ENCODE data around the gene C14orf119. TPM values are rescaled to one million over a fixed set of nuclear protein-coding genes. Genes with fewer than 3 reads are reported as not detected.

C14orf119 gene
- polyA plus RNA-seq, 3 donors: 17.5 to 110 (median 106) TPM

DNA sequence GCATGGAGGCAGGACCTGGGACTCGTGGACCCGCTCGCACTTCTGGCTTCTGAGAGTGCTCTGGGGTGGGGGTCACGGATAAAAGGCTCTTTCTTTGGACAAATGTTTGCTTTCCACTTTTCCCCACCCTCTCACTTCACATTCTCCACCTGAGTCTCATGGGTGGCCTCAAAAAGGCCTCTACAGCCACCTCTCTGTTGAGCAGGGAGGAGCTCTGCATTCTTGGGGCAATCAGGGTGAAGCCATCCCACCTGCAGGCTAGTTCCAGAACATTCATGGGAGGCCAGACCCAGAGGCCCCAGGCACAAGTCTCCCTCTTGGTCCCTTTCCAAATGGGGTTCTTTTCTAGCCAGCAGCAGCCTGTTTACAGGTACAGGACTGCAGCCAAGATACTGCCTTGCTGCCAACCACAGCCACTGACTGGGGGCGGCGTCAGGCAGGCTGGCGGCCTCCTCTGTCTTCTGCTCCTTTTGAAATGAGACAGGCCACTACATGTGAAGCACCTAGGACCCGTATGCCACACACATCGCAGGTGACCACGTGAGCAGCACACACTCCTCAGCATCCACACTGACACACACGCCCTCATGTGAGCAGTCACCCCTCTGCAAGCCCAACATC is 42.0 kb downstream of the C14orf119 start:
- Histone ChIP-seq H3K4me3 (replicated peaks in 1 of 3; ENCODE audit: low read depth in 2 of 3, low read length in 3 of 3) (no peak overlapping the region), H3K27me3 (ENCODE audit: control insufficient read depth in 2 of 2, insufficient read depth in 2 of 2, low read length in 2 of 2) (no peaks in the 10 kb centered on the region), H3K79me2 (ENCODE audit: insufficient read depth, low read length) (no peaks in the 10 kb centered on the region), H3K27ac (ENCODE audit: low read depth in 1 of 2, low read length in 2 of 2) (no peak overlapping the region), H4K20me1 (ENCODE audit: insufficient read depth, low read length) (no peaks in the 10 kb centered on the region), H3K4me2 (replicated peaks; ENCODE audit: extremely low read depth, low read length, poor library complexity, severe bottlenecking) (no peak overlapping the region), H3K9me3 (replicated peaks in 1 of 2; ENCODE audit: control insufficient read depth in 1 of 2, insufficient read depth in 1 of 2, low read length in 2 of 2) (no peaks in the 10 kb centered on the region), H3K36me3 (replicated peaks in 1 of 2; ENCODE audit: control insufficient read depth in 1 of 2, insufficient read depth in 2 of 2, low read length in 2 of 2) (no peaks in the 10 kb centered on the region), H2AFZ (ENCODE audit: insufficient read depth, low read depth, low read length, poor library complexity, severe bottlenecking) (no peak overlapping the region), H3K4me1 (ENCODE audit: control insufficient read depth in 1 of 2, insufficient read depth in 2 of 2, low read length in 2 of 2) (no peaks in the 10 kb centered on the region), H3K9ac (ENCODE audit: insufficient read depth, low read length, poor library complexity, severe bottlenecking) (no peak overlapping the region)
- no peak for DNase-seq
- WGBS (ENCODE audit: insufficient coverage): 90% methylated on average over 7 of the region's 11 CpGs
- Mint-ChIP-seq H3K9me3 (peaks cover 0 to 2% (median 0%) of the 10 kb centered on the region in 7 donors), H3K36me3 (no peaks in the 10 kb centered on the region), H3K27ac (no peak overlapping the region), H3K4me3 (no peak overlapping the region), H3K4me1 (no peaks in the 10 kb centered on the region), H3K27me3 (ENCODE audit: low read depth in 3 of 3) (peaks cover 0 to 1% (median 1%) of the 10 kb centered on the region in 3 donors)
- TF ChIP-seq CTCF (IDR thresholded peaks at IDR 0.05): no peak
- intact Hi-C loops (cut with micrococcal nuclease): no loop called here

DNA sequence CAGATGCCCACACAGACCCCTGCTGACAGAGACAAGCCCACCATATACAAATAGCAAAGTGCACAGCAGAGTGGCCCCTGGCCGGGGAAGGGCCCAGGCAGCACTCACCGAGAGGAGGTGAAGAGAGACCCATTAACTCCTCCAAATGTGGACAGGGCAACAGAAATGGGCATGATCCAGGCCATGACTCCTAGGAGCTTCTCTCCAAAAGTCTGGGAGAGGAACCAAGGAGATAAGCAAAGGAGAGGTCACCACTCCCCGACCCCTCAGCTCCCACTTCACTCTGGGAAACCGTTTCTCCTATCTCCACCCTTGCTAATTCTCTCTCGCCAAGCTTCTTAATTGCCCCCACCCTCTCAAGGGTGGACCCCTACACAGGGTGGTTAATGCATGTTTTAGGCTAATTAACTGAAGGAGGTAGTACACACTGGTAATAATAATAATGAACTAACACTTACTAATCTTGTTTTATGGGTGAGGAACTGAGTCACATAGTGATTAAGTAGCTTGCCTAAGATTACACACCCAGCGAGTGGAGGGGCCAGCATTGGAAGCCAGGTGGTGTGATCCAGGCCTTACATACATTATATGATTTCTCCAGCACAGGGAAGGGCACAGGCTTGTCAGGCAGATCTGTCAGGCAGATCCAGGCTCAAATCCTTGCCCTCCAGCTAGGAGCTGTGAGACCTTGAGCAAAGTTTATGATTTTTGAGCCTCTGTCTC is 42.7 kb downstream of the C14orf119 start:
- Histone ChIP-seq H3K9me3 (replicated peaks in 1 of 2; ENCODE audit: control insufficient read depth in 1 of 2, insufficient read depth in 1 of 2, low read length in 2 of 2) (no peaks in the 10 kb centered on the region), H3K9ac (ENCODE audit: insufficient read depth, low read length, poor library complexity, severe bottlenecking) (no peak overlapping the region), H3K4me1 (ENCODE audit: control insufficient read depth in 1 of 2, insufficient read depth in 2 of 2, low read length in 2 of 2) (no peaks in the 10 kb centered on the region), H3K4me2 (replicated peaks; ENCODE audit: extremely low read depth, low read length, poor library complexity, severe bottlenecking) (no peak overlapping the region), H3K36me3 (replicated peaks in 1 of 2; ENCODE audit: control insufficient read depth in 1 of 2, insufficient read depth in 2 of 2, low read length in 2 of 2) (no peaks in the 10 kb centered on the region), H4K20me1 (ENCODE audit: insufficient read depth, low read length) (no peaks in the 10 kb centered on the region), H2AFZ (ENCODE audit: insufficient read depth, low read depth, low read length, poor library complexity, severe bottlenecking) (no peak overlapping the region), H3K79me2 (ENCODE audit: insufficient read depth, low read length) (no peaks in the 10 kb centered on the region), H3K4me3 (replicated peaks in 1 of 3; ENCODE audit: low read depth in 2 of 3, low read length in 3 of 3) (no peak overlapping the region), H3K27me3 (ENCODE audit: control insufficient read depth in 2 of 2, insufficient read depth in 2 of 2, low read length in 2 of 2) (no peaks in the 10 kb centered on the region), H3K27ac (ENCODE audit: low read depth in 1 of 2, low read length in 2 of 2) (no peak overlapping the region)
- Mint-ChIP-seq H3K36me3 (no peaks in the 10 kb centered on the region), H3K27ac (no peak overlapping the region), H3K4me1 (no peaks in the 10 kb centered on the region), H3K9me3 (no peaks in the 10 kb centered on the region), H3K27me3 (ENCODE audit: low read depth in 3 of 3) (peaks cover 0 to 1% (median 1%) of the 10 kb centered on the region in 3 donors), H3K4me3 (no peak overlapping the region)
- 94% methylated on average over 2 of the region's 6 CpGs for WGBS (ENCODE audit: insufficient coverage)
- no peak for DNase-seq
- intact Hi-C loops (cut with micrococcal nuclease): no loop called here
- no peak for TF ChIP-seq CTCF (IDR thresholded peaks at IDR 0.05)

Data from CD14-positive monocyte (primary cell).